Measurements from ENCODE around the gene TAF15. TPM values are rescaled to one million over a fixed set of nuclear protein-coding genes. Genes with fewer than 3 reads are reported as not detected.

Gene TAF15
- total and polyA plus RNA-seq, 10 of the 15 experiments (the other 5 are each of a cell fraction or from before 2014, with no cell fraction given): 9.5 to 259 (median 40.4) TPM

DNA sequence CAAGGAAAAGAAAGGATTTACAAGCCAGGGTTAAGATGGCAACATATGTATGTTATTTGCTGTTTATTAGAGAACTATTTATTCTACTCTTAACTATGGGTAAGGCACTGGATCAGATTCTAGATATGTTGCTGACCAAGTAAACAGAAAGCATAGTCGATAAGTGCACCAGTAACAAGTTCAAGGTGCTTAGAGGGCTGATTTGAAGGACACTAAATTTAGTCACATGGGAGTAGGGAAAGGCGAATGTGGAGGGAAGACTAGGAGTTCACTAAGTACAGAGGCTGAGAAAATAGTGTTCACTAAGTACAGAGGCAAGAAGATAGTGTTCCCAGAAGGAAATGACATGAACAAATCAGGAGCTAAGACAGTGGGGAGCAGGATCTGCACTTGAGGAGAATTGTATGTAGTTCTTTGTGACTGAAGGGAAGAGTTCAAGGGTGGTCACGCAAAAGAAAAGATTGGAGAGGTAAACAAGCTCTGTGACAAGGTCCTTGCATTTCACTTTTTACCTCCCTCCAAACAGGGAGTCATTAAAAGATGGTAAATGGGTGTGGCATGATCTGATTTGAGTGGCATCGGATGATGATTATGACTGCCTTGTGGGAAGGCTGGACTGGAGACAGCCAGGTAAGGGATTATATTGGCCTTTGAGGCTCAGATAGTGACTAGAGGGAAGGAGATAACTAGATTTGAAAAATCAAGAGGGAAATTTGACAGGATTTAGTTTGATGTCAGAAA is 38.5 kb downstream of the TAF15 start:
- CTCF ChIA-PET: interaction anchor here (0.7 to 4.7 kb wide), 25 partner anchors 9 to 1910 kb away, joined by 3 to 38 read pairs (median 4); partner anchors contain the start of genes LYZL6, RDM1 and TAF15
- Histone ChIP-seq H3K9me3 (replicated peaks; ENCODE audit: control insufficient read depth, insufficient read depth, low read length) (no peaks in the 10 kb centered on the region), H3K9ac (ENCODE audit: control insufficient read depth, insufficient read depth, low read length) (no peak overlapping the region), H2AFZ (ENCODE audit: control insufficient read depth, low read depth, low read length) (no peak overlapping the region), H3K4me2 (ENCODE audit: control insufficient read depth, insufficient read depth) (no peak overlapping the region), H3K4me3 (no peak overlapping the region), H3K4me1 (ENCODE audit: control insufficient read depth, insufficient read depth, low read length) (no peaks in the 10 kb centered on the region), H3K79me2 (ENCODE audit: control insufficient read depth, insufficient read depth, low read length) (no peaks in the 10 kb centered on the region), H3K27me3 (replicated peaks in 1 of 2; ENCODE audit: control insufficient read depth in 2 of 2, insufficient read depth in 2 of 2, low read length in 1 of 2) (no peaks in the 10 kb centered on the region), H3K36me3 (ENCODE audit: control insufficient read depth in 2 of 2, insufficient read depth in 2 of 2, low read length in 1 of 2) (peaks cover 9 to 27% of the 10 kb centered on the region in 2 experiments), H3K27ac (ENCODE audit: control insufficient read depth, insufficient read depth) (no peak overlapping the region), H4K20me1 (ENCODE audit: control insufficient read depth, insufficient read depth) (no peaks in the 10 kb centered on the region)
- SMC1A ChIA-PET (ENCODE audit: uncharacterized antibody, unreplicated experiment): interaction anchor here (1.1 to 6.6 kb wide), 14 partner anchors 9 to 128 kb away, joined by 3 to 33 read pairs (median 4); partner anchors contain the start of gene RDM1
- POLR2A ChIA-PET: no interaction called here
- FAIRE-seq (no peak), ATAC-seq (no peak), DNase-seq (ENCODE audit: low read depth, low spot score) (no peak)
- in situ Hi-C loops (cut with MboI): no loop called here
- 93% methylated on average over 4 of the region's 4 CpGs for WGBS (ENCODE audit: insufficient coverage, insufficient replicate concordance, low lambda C conversion rate, missing lambda C conversion rate)
- TF ChIP-seq, protein P1, sequence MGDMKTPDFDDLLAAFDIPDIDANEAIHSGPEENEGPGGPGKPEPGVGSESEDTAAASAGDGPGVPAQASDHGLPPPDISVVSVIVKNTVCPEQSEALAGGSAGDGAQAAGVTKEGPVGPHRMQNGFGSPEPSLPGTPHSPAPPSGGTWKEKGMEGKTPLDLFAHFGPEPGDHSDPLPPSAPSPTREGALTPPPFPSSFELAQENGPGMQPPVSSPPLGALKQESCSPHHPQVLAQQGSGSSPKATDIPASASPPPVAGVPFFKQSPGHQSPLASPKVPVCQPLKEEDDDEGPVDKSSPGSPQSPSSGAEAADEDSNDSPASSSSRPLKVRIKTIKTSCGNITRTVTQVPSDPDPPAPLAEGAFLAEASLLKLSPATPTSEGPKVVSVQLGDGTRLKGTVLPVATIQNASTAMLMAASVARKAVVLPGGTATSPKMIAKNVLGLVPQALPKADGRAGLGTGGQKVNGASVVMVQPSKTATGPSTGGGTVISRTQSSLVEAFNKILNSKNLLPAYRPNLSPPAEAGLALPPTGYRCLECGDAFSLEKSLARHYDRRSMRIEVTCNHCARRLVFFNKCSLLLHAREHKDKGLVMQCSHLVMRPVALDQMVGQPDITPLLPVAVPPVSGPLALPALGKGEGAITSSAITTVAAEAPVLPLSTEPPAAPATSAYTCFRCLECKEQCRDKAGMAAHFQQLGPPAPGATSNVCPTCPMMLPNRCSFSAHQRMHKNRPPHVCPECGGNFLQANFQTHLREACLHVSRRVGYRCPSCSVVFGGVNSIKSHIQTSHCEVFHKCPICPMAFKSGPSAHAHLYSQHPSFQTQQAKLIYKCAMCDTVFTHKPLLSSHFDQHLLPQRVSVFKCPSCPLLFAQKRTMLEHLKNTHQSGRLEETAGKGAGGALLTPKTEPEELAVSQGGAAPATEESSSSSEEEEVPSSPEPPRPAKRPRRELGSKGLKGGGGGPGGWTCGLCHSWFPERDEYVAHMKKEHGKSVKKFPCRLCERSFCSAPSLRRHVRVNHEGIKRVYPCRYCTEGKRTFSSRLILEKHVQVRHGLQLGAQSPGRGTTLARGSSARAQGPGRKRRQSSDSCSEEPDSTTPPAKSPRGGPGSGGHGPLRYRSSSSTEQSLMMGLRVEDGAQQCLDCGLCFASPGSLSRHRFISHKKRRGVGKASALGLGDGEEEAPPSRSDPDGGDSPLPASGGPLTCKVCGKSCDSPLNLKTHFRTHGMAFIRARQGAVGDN (IDR thresholded peaks at IDR 0.05): no peak
- no peak for TF ChIP-seq BCL11A (IDR thresholded peaks at IDR 0.05; ENCODE audit: low read depth, low read length)
- no peak for TF ChIP-seq MYC (IDR thresholded peaks at IDR 0.05; ENCODE audit: insufficient read depth, insufficient read length, insufficient replicate concordance, low read length, severe bottlenecking)
- no peak for TF ChIP-seq CHD4 (IDR thresholded peaks at IDR 0.05)
- TF ChIP-seq NFYB (IDR thresholded peaks at IDR 0.05; ENCODE audit: insufficient read depth, low read depth, low read length): no peak
- TF ChIP-seq, protein P2, sequence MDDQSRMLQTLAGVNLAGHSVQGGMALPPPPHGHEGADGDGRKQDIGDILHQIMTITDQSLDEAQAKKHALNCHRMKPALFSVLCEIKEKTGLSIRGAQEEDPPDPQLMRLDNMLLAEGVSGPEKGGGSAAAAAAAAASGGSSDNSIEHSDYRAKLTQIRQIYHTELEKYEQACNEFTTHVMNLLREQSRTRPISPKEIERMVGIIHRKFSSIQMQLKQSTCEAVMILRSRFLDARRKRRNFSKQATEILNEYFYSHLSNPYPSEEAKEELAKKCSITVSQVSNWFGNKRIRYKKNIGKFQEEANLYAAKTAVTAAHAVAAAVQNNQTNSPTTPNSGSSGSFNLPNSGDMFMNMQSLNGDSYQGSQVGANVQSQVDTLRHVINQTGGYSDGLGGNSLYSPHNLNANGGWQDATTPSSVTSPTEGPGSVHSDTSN (IDR thresholded peaks at IDR 0.05; ENCODE audit: insufficient replicate concordance, low read depth, low read length): no peak
- TF ChIP-seq NFXL1 (IDR thresholded peaks at IDR 0.05; ENCODE audit: borderline replicate concordance): no peak
- no peak for TF ChIP-seq BMI1 (IDR thresholded peaks at IDR 0.05; ENCODE audit: borderline replicate concordance)
- TF ChIP-seq PML (IDR thresholded peaks at IDR 0.05; ENCODE audit: low read length): no peak
- no peak for TF ChIP-seq FOXM1 (IDR thresholded peaks at IDR 0.05; ENCODE audit: low read depth, low read length)
- TF ChIP-seq ZNF274 (IDR thresholded peaks at IDR 0.05; ENCODE audit: insufficient read depth, insufficient read length): no peak
- TF ChIP-seq CHD1 (IDR thresholded peaks at IDR 0.05; ENCODE audit: low read depth, low read length): no peak
- no peak for TF ChIP-seq EED (IDR thresholded peaks at IDR 0.05; ENCODE audit: low read depth)
- TF ChIP-seq, protein P3, sequence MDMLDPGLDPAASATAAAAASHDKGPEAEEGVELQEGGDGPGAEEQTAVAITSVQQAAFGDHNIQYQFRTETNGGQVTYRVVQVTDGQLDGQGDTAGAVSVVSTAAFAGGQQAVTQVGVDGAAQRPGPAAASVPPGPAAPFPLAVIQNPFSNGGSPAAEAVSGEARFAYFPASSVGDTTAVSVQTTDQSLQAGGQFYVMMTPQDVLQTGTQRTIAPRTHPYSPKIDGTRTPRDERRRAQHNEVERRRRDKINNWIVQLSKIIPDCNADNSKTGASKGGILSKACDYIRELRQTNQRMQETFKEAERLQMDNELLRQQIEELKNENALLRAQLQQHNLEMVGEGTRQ (IDR thresholded peaks at IDR 0.05; ENCODE audit: borderline replicate concordance, low read depth, low read length): no peak
- TF ChIP-seq RAD51 (IDR thresholded peaks at IDR 0.05): no peak
- no peak for TF ChIP-seq ESRRA (IDR thresholded peaks at IDR 0.05; ENCODE audit: low read length)
- no peak for TF ChIP-seq NBN (IDR thresholded peaks at IDR 0.05)
- intact Hi-C loops (cut with micrococcal nuclease; ENCODE audit: unreplicated experiment): loop anchor here (5.0 kb wide), 2 partner anchors 84 to 99 kb away; partner anchors contain the start of gene RDM1
- RAD21 ChIA-PET (ENCODE audit: unreplicated experiment): interaction anchor here (0.8 to 3.3 kb wide), 8 partner anchors 21 to 301 kb away, joined by 3 to 19 read pairs (median 8); partner anchors contain the start of genes CCL5 and RDM1
- BruUV-seq (replicated peaks): no TSS peak

Data from GM12878 (cell line).